SU-DHL-6 (cell line): ENCODE data around the gene OPTN.
"Not testable (repeated sequence)": the region's sequence is repeated elsewhere in the genome, so short reads cannot be mapped to it uniquely, and the experiment has no call there.

Experiments used
- H2AFZ ChIP-seq: fragments of 200-600 bp; sonication (generic); 2 replicates; pipeline ENCODE4 v1.6.1; 2014; ENCODE audit warnings: low read depth, mild to moderate bottlenecking, moderate library complexity, mixed read lengths, antibody characterized with exemption, low read length; ENCODE audit not compliant: severe bottlenecking
- H3F3A ChIP-seq: fragments of 200-600 bp; shearing (Covaris generic); 2 replicates; pipeline ENCODE4 v1.6.0; 2016; ENCODE audit warnings: antibody characterized with exemption, mild to moderate bottlenecking; ENCODE audit not compliant: insufficient read depth
- H3K27ac ChIP-seq: fragments of 200-600 bp; sonication (generic); 2 replicates; pipeline ENCODE4 v1.5.1; 2016; ENCODE audit warnings: low read depth, mild to moderate bottlenecking, low read length, moderate library complexity, mixed read lengths
- H3K27me3 ChIP-seq: fragments of 200-600 bp; sonication (generic), shearing (Covaris generic); 2 replicates; pipeline ENCODE4 v1.6.0; 2014; ENCODE audit warnings: mild to moderate bottlenecking, low read length
- H3K36me3 ChIP-seq: fragments of 200-600 bp; sonication (generic); 2 replicates; pipeline ENCODE4 v1.6.1; 2014; ENCODE audit warnings: mild to moderate bottlenecking, low read length, mixed read lengths
- H3K4me2 ChIP-seq: fragments of 300-600, 200-600 bp; shearing (Covaris generic), sonication (generic); 2 replicates; pipeline ENCODE4 v1.6.0; 2014; ENCODE audit warnings: low read length, low read depth, mild to moderate bottlenecking; ENCODE audit not compliant: poor library complexity, severe bottlenecking
- H3K4me3 ChIP-seq: fragments of 200-600 bp; sonication (generic); 2 replicates; pipeline ENCODE4 v1.5.1; 2014; ENCODE audit warnings: antibody characterized with exemption, low read length, mild to moderate bottlenecking, mixed read lengths; ENCODE audit not compliant: insufficient read depth, poor library complexity, severe bottlenecking
- H3K79me2 ChIP-seq: fragments of 200-600 bp; sonication (generic); 2 replicates; pipeline ENCODE4 v1.6.1; 2014; ENCODE audit warnings: mild to moderate bottlenecking, low read length, moderate library complexity; ENCODE audit not compliant: insufficient read depth
- H3K9ac ChIP-seq: fragments of 200-600 bp; sonication (generic); 2 replicates; pipeline ENCODE4 v1.7.0; 2014; ENCODE audit warnings: mild to moderate bottlenecking, low read length
- H3K9me2 ChIP-seq: fragments of 200-600 bp; sonication (generic); replicated peaks from 2 replicates; pipeline ENCODE4 v1.6.1; 2014; ENCODE audit warnings: low read length; ENCODE audit not compliant: insufficient read depth
- H3K9me3 ChIP-seq: fragments of 200-600 bp; sonication (generic); 2 replicates; pipeline ENCODE4 v1.6.1; 2014; ENCODE audit warnings: low read length, mixed read lengths; ENCODE audit not compliant: insufficient read depth
- H4K20me1 ChIP-seq: fragments of 200-600 bp; sonication (generic); 2 replicates; pipeline ENCODE4 v1.6.1; 2014; ENCODE audit warnings: low read depth, mild to moderate bottlenecking, antibody characterized with exemption, low read length, moderate library complexity, mixed read lengths
- CTCF ChIP-seq: fragments of 200-600 bp; sonication (generic); IDR thresholded peaks from one replicate; pipeline ENCODE4 v1.5.1; 2017; ENCODE audit warnings: antibody characterized with exemption, mild to moderate bottlenecking, low read length, moderate library complexity; ENCODE audit not compliant: insufficient read depth, poor library complexity, severe bottlenecking
- EZH2phosphoT487 ChIP-seq: fragments of 200-600 bp; sonication (generic), shearing (Covaris generic); conservative IDR thresholded peaks from 2 replicates; pipeline ENCODE4 v1.6.1; 2018; ENCODE audit warnings: mild to moderate bottlenecking, antibody characterized with exemption, low read length, moderate library complexity, mixed read lengths

Gene OPTN

GRCh38 chr10:13147161-13147560 lies 47.2 kb downstream of the OPTN start:
- H3K4me3 ChIP-seq: no peak overlapping the region
- no peaks in the 10 kb centered on the region for H3K79me2 ChIP-seq
- H3K36me3 ChIP-seq: no peaks in the 10 kb centered on the region
- no peaks in the 10 kb centered on the region for H3K9me3 ChIP-seq
- H2AFZ ChIP-seq: no peak overlapping the region
- no peak overlapping the region for H3K27ac ChIP-seq
- H3F3A ChIP-seq: no peaks in the 10 kb centered on the region
- no peak overlapping the region for H3K4me2 ChIP-seq
- H3K9me2 ChIP-seq: no peaks in the 10 kb centered on the region
- TF ChIP-seq EZH2phosphoT487 (no peak), CTCF (no peak)
- H3K9ac ChIP-seq: no peak overlapping the region
- H3K27me3 ChIP-seq: no peaks in the 10 kb centered on the region
- H4K20me1 ChIP-seq: no peaks in the 10 kb centered on the region

- H2AFZ ChIP-seq: no peak overlapping the region
- no peaks in the 10 kb centered on the region for H3K36me3 ChIP-seq
- H3F3A ChIP-seq: no peaks in the 10 kb centered on the region
- no peaks in the 10 kb centered on the region for H3K27me3 ChIP-seq
- H3K4me2 ChIP-seq: no peak overlapping the region
- H3K9me3 ChIP-seq: no peaks in the 10 kb centered on the region
- no peak overlapping the region for H3K9ac ChIP-seq
- H4K20me1 ChIP-seq: no peaks in the 10 kb centered on the region
- no peak overlapping the region for H3K27ac ChIP-seq
- no peaks in the 10 kb centered on the region for H3K79me2 ChIP-seq
- no peak overlapping the region for H3K4me3 ChIP-seq
- no peak for TF ChIP-seq EZH2phosphoT487
- no peak for TF ChIP-seq CTCF
- H3K9me2 ChIP-seq: no peaks in the 10 kb centered on the region
These were observed 52.3 kb downstream of the OPTN start for GRCh38 chr10:13152296-13152695.

- not testable (repeated sequence) for H3K9me2 ChIP-seq, H3K36me3 ChIP-seq, H3K4me2 ChIP-seq, H3K79me2 ChIP-seq, H3K27me3 ChIP-seq, H4K20me1 ChIP-seq, H3K9ac ChIP-seq, H3K27ac ChIP-seq, H3K4me3 ChIP-seq, H3F3A ChIP-seq, H2AFZ ChIP-seq, H3K9me3 ChIP-seq
These were observed 55.9 kb downstream of the OPTN start for GRCh38 chr10:13155860-13156259.

GRCh38 chr10:13158401-13158800 lies 58.4 kb downstream of the OPTN start:
- Histone ChIP-seq H3K4me2 (no peak overlapping the region), H4K20me1 (no peaks in the 10 kb centered on the region), H3K27me3 (no peaks in the 10 kb centered on the region), H2AFZ (no peak overlapping the region), H3K9me3 (no peaks in the 10 kb centered on the region), H3K36me3 (no peaks in the 10 kb centered on the region), H3K9me2 (no peaks in the 10 kb centered on the region), H3K27ac (no peak overlapping the region), H3F3A (no peaks in the 10 kb centered on the region), H3K4me3 (no peak overlapping the region), H3K79me2 (peaks cover 19% of the 10 kb centered on the region), H3K9ac (no peak overlapping the region)
- no peak for TF ChIP-seq EZH2phosphoT487
- TF ChIP-seq CTCF: no peak
